HG03460 (cell line): ENCODE measurements around the gene LPAR2.
"Not testable (repeated sequence)": the region's sequence is repeated elsewhere in the genome, so short reads cannot be mapped to it uniquely, and the experiment has no call there.

Source experiments
- ATAC-seq: cut with Tn5 transposase; IDR thresholded peaks from one replicate; pipeline ENCODE4 v1.9.1; 2021; ENCODE audit not compliant: unreplicated experiment

Gene LPAR2

DNA sequence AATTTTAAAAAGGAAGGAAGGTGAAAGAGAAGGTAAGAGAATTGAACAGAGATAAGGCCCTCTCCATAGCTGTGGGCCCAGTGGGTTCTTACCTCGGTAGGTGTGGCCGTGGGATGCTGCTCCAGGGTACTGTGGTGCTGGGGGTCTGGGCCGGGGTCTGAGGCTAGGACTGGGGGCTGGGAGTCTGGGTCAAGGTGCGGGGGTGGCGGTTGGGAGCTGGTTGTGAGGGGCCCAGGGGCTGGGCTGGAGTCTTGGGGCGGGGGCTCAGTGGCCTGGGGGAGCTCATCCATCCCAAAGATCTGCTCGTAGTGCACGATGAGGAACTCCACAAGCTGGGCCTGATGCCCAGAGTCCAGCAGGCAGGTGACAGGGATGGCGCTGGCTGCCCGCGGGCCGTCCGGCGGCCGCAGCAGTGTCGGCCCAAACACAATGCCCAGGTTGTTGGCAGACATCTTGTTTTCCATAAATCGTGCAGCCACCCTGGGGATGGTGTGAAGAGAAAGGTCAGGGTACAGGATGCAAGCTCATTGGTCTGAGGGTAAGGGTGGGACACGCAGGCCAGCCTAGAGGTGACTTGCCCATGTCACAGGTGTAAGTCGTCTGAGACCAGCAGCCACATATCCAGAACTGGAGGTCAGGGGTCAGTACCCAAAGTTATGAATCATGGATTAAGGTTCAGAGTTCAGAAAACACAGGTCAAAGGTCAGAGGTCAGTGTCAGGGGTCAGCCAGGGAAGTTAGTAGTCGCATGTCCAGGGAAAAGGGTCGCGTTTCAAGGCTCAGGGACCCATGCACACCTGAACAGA lies 5.9 kb upstream of the LPAR2 start:
- ATAC-seq = no peak

DNA sequence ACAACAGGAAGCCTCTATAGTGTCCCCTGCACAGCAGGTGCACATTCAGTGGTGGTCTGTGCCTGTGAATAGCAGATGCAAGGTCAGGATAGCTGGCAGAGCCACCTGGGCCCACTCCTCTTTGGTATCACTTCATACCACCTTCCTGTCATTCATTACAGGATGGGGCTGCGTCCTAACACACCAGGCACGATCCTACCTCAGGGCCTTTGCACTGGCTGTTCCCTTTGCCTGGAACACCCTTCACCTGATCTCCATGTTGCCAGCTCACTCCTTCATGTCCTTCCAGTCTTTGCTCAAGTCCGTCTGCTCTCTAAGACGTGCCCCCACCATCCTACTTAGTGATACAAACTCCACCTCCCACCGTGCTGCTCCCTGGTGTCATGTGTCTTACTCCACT lies 4.6 kb upstream of the LPAR2 start:
- ATAC-seq = no peak

DNA sequence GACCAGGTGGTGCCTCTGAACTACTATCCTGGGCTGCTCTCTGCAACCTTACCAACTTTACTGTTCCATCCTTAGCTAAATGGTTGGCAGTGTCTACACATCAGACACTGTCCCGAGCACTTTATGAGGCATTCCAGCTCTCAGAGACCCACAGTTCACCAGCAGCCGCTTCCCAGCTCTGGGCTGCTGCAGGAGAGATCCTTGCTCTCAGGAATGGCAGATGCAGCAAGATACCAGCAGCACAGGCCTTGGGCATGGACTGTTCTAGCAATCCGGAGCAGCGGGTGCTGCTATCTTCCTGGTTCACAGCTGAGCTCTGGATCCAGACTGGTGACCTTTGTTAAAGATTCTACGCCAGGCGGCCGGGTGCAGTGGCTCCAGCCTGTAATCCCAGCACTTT lies 3.3 kb upstream of the LPAR2 start:
- ATAC-seq = no peak

DNA sequence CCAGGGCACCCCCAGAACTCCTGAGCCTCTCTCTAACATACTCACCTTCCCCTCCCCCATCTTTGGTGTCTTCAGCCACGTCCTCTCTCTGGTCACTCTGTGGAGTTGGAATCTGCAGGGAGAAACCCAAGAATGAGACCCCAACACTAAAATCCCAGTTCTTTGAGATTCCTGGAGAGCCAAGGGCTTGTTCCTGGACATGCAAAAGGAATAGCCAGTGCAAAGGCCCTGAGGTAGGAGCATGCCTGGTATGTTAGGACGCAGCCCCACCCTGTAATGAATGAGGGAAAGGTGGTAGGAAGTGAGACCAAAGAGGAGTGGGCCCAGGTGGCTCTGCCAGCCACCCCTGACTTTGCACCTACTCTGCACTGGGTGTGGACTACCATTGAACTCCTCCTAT lies 2.4 kb upstream of the LPAR2 start:
- ATAC-seq = no peak

DNA sequence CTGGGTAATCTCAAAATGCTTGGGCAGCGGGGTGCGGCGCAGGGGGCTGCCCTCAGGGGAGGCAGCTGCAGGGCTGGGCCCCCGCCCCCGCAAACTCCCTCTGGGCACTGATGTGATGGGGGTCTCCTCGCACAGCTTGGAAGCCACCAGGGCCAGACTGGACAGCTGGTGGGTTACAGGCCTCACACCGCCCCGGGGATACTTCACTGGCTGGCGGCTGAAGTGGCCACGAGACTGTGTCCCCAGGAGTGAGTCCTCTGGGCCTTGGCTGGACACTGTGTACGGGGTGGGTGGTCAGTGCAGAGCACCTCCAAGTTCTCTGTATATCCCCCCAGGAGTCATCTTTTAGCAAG lies 2.0 kb upstream of the LPAR2 start:
- ATAC-seq = no peak

DNA sequence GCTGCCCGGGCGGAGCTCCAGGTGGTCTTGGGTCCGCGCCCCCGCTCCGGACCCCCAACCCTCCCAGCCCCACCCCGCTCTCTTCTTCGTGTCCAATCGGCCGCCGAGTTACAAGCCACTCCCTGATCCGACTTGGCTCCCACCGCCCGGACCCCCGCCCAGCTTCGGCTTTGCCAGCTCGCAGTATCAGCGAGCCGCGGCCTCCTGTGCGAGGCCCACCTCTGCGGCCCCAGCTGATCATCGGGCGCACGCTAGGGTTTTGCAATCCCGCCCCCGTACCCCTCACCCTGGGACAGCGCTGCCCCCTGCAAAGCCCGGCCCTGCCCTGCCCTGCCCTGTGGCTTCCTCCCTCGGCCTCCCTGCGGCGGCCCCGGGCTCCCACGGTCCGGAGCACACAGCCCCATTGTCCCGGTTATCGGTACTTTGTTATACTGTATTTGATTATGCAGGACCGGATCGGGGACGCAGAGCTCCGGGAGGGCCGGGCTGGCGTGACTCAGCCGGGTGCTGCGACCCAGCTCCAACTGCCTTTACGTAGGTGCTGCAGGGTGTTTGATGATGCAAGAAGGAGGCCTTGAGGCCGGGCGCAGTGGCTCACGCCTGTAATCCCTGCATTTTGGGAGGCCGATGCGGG lies 598 bp upstream of the LPAR2 start:
- ATAC-seq = no peak

DNA sequence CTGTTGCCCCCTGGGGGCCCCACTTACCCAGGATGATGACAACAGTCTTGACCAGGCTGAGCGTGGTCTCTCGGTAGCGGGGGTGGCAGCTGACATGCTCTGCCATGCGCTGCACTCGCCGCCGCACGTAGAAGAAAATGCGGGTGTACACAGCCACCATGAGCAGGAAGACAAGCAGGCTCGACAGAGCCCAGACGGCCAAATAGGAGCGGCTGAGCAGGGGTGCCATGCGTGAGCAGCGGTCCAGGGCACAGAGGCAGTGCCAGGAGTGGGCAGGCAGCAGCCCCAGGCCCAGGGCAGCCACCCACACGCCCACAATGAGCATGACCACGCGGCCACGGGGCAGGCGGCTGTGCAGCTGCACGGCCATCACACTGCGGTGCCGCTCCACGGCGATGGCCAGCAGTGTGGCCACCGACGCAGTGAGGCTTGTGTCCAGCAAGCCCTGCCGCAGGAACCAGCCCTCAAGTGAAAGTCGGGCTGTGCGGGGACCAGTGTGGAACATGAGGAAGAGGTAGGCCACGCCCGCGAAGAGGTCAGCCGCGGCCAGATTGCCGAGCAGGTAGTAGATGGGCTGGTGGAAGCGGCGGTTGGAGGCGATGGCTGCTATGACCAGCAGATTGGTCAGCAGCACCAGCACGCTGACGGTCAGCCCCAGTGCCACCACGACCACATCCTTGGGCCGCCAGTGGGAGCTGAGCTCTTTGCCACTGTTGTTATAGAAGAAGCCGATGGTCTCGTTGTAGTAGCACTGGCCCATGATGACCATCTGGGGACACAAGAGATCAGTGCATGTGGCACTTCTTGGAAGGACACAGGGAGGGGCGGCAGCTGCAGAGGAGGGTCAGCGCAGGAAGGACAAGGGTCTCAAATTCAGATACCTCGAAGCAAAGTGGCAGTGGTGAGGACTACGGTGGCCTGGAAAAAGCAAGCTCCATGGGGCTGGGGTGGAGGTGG lies 1.2 kb downstream of the LPAR2 start:
- no peak for ATAC-seq

DNA sequence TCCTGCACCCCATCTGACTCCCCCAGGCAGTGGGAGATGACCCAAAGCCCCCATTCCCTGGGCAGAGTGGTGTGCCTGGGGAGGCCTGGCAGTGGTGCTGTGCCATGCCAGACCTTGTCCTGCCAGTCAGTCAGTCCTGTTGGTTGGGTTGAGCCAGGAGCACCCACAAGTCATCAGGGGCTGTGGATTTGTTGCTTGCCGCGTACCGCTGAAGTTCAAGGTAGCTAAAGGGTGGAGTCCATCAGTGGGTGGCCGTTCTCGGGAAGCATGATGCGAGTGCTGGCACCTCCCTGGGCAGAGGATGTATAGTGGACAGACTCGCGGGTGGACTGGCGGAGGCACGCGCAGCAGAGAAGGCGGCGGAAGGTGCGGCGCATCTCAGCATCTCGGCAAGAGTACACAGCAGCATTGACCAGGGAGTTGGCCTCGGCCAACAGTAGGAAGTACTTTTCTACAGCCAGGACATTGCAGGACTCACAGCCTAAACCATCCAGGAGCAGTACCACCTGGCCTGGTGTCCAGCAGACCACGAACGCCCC lies 3.9 kb downstream of the LPAR2 start:
- ATAC-seq = no peak

DNA sequence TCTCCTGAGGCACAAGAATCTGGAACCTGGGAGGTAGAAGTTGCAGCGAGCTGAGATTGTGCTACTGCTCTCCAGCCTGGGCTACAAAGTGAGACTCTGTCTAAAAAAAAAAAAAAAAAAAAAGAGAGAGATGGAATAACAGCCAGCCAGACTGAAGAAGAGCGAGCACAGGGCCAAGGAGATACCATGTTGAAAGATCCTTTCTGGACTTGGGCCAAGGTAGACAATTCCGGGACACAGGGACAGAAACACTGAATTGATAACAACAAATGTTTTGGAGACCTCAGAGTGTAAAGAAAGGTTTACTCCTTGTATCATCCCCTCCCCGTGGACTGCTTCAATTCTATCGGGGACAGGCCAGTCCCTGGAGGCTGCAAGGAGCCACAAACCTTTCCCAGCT lies 4.6 kb downstream of the LPAR2 start:
- no peak for ATAC-seq

DNA sequence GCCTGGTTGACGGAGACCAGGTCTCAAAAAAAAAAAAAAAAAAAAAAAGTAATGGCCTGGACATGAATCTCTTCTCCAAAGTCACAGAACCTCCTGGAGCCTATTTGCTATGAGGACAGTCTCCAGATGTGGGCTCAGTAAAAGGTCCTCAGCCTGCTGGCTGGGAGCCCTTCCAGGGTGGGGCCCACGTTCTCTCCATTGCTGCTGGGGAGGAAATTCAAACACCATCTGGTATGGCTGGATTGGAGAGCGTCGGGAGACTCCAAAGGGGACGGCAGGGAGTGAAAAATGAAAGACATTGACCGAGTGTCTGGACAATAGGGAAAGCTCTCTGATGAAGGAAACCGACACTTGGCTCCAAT lies 8.2 kb downstream of the LPAR2 start:
- no peak for ATAC-seq

DNA sequence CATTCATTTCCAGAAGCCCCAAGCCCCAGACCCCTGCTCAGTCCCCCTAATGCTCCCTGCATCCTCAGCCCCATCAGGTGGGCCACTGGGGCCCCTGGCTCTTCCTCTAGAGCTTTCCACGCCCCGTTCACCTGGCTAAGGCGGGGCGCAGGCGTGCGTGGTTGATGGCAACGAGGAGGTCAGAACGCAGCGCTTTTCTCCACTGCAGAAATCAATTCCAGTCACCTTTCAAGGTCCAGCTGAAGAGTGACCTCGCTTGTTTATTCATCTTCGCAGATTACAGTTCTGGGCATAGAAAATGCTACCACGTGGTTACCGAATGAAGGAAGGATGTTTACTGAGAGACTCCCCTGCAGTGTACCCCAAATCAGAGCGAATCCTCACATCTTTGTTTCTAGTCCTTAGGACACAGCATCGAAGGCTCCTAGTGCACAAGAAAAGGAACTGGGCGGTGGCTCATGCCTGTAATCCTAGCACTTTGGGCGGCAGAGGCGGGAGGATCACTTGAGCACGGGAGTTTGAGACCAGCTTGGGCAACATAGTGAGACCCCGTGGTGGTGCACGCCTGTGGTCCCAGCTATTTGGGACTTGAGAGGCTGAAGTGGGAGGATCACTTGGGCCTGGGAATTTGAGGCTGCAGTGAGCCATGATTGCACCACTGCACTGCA lies 8.7 kb downstream of the LPAR2 start:
- no peak for ATAC-seq

DNA sequence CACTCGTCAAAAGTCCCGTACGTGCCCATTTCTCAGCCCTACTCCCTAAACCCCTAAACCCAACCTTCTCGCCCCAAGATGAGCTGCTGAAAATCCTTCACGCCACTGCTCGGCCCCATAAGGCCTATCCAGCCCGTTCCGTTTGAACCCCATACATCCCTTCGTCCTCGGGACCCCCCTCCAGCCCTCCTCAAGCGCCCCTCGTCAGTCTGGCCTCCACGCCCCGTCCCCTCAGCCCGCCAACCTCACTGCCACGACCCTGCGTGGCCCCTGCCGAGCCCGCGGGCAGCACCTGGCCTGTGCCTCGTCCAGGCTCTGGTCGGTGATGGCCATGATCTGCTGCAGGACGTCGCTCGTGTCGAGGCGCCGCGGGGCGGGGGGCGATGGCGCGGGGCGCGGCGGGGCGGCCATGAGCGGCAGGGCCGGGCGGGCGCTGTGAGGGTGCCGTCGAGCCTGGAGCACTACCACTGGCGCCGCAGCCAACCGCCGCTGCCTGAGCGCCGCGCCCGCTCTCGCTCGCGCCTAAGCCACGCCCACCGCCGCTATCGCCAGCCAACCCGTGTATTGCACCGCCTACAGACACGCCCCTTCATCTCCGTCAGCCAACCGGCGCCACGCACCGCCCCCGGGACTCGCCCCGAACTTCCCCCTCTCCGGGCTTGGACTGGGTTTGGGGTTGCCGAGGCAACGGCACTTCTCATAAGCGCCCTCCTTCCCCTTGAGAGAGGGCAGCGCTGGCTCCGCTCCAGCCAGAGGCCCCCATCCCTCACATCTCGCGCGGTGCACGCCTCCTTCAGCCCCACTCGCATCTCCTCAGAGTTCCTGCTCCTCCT lies 9.6 kb downstream of the LPAR2 start, which contains the start of gene PBX4:
Gene PBX4, minus strand, starts transcription at position 469 of the 833 bp plus-strand sequence. Its CDS starts 58 bp downstream, at position 411.
- peak; percentile 98 for ATAC-seq

DNA sequence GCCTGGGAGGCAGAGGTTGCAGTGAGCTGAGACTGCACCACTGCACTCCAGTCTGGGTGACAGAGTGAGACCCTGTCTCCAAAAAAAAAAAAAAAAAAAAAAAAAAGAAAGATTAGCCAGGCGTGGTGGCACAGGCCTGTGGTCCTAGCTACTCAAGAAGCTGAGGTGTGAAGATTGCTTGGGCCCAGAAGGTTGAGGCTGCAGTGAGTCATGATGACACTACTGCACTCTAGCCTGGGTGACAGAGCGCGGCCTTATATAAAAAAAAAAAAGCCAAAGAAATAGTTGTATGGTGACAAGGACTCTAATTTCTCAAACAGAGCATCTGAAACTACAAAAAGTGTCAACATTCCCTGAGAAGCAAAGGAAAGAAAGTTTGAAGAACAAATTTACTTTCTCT lies 12.9 kb downstream of the LPAR2 start:
- no peak for ATAC-seq

DNA sequence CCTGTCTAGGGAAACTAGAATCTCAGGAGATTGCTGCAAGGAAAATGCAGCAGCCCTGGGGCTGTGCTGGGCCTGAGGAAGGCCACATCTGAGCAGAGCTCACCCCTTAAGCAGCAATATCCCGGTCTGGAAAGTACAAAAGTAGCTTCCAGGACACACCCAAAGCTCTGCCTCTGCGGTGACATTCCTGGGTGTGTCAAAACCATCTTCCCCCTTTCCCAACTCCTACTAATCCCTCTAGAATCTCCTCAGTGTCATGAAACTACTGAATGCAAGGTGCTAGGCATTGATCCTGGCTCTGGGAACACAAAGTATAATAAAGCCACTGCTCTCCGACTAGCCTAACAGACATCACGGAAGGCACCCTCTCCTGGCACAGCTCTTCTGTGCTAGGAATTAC lies 14.5 kb downstream of the LPAR2 start:
- ATAC-seq = no peak

DNA sequence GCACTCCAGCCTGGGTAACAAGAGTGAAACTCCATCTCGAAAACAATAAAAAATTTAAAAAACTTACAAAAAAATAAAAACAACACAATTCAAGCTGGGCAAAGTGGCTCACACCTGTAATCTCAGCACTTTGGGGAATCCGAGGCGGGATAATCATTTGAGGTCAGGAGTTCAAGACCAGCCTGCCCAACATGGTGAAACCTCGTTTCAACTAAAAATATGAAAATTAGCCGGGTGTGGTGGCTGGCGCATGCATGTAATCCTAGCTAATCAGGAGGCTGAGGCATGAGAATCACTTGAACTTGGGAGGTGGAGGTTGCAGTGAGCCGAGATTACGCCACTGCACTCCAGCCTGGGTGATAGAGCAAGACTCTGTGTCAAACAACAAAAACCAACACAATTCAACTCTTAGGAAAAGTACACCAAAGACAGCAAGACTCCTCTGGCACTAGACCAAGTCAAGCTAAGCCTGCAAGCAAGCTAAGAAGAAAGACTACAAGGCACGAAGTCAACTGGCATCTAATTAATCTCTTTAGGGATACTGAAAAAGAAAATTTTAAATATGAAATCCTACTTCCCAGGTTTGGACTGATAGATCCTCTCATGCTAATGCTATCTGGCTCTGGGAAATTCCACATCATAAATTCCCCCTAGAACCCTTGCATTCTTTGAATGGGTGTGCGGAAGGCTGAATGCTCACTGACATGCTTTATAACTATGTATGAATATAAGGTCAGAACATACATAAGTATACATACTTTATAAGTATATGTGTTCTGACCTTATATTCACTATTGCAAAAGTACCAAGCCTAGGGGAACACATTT lies 17.4 kb downstream of the LPAR2 start:
- ATAC-seq = no peak

DNA sequence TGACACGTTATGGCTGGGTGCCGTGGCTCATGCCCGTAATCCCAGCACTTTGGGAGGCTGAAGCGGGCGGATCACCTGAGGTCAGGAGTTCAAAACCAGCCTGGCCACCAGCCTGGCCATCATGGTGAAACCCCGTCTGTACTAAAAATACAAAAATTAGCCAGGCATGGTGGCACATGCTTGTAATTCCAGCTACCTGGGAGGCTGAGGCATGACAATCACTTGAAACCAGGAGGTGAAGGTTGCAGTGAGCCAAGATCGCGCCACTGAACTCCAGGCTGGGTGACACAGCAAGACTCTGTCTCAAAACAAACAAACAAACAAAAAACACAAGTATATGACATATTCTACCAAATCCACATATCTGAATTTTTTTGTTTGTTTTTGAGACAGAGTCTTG lies 21.3 kb downstream of the LPAR2 start:
- not testable (repeated sequence) for ATAC-seq

DNA sequence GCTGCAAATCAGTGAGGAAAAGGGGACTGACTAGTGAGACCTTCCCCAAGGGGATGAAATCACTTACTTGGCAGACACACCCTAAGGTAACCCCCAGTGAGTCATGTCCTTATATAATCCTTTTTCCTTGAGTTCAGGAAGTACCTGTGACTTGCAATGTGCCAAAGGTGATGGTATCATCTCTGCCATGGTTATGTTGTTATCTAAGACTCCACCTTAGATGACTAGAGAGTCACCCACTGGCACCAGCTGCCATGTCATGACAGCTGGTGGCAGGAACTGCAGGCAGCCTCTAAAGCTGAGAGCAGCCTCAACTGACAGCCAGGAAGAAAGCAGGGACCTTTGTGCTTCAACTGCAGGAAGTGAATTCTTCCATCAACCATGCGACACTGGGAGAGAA lies 22.0 kb downstream of the LPAR2 start:
- no peak for ATAC-seq

DNA sequence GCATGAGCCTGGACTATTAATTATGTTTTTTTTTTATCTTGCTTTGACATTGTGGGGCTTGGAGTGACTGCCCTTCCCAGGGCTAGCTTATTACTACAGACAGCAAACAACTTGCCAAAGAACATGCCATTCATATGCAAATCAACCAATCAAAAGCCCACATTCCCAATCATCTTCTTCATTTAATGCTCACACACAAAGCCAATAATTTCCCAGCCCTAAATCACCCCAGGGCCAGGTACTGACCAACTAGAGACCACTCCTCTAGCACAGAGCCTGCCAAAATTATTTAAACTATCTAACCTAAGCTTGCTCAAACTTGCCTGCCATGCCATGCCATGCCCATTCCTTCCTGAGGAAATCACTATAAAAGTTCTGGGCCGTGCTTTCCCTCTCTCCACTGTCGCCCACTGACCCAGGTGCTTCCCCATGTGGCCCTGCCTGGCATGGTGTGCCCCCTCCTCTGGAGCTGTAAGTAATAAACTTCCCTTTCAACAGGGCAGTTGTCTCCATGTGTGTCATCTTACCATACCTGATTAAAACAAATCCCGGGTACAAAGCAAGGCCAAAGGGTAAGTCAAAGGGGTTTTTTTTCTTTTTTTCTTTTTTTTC lies 25.2 kb downstream of the LPAR2 start:
- no peak for ATAC-seq
